ENCODE data around the gene IQGAP2.
"Not testable (repeated sequence)": the region's sequence is repeated elsewhere in the genome, so short reads cannot be mapped to it uniquely, and the experiment has no call there.

GRCh38 chr5:76518246-76518645 lies 115.2 kb downstream of the IQGAP2 start:
- not testable (repeated sequence) for TF ChIP-seq CTCF (optimal IDR thresholded peaks at IDR 0.05 in 1 of 3, IDR thresholded peaks at IDR 0.05 in 1 of 3, conservative IDR thresholded peaks at IDR 0.05 in 1 of 3; ENCODE audit: extremely low read depth in 1 of 3, insufficient read depth in 2 of 3, low read length in 3 of 3); EZH2 (IDR thresholded peaks at IDR 0.05; ENCODE audit: low read length)

All from keratinocyte (primary cell).